KMS-11 (cell line): ENCODE measurements around the gene BCDIN3D.

ENCODE experiments used
- H2AFZ ChIP-seq: fragments of 200-600 bp; sonication (generic); 2 replicates; pipeline ENCODE4 v1.6.1; 2016; ENCODE audit warnings: antibody characterized with exemption, mixed run types, low read depth
- H3K27ac ChIP-seq: fragments of 200-600 bp; sonication (generic); 2 replicates; pipeline ENCODE4 v1.6.1; 2016; ENCODE audit warnings: mild to moderate bottlenecking, mixed run types
- H3K27me3 ChIP-seq: fragments of 200-600 bp; sonication (generic); 2 replicates; pipeline ENCODE4 v1.6.1; 2017; ENCODE audit warnings: mild to moderate bottlenecking, low read depth, mixed run types, moderate library complexity; ENCODE audit not compliant: insufficient read depth
- H3K36me3 ChIP-seq: fragments of 200-600 bp; sonication (generic); 2 replicates; pipeline ENCODE4 v1.6.1; 2017; ENCODE audit warnings: mild to moderate bottlenecking, mixed run types; ENCODE audit not compliant: insufficient read depth
- H3K4me1 ChIP-seq: fragments of 200-600 bp; sonication (generic); 2 replicates; pipeline ENCODE4 v1.6.1; 2016; ENCODE audit warnings: mild to moderate bottlenecking, low read depth, mixed run types; ENCODE audit not compliant: poor library complexity, severe bottlenecking
- H3K4me2 ChIP-seq: fragments of 200-600 bp; sonication (generic); 2 replicates; pipeline ENCODE4 v1.7.0; 2016; ENCODE audit warnings: mild to moderate bottlenecking, mixed run types
- H3K4me3 ChIP-seq: fragments of 200-600 bp; sonication (generic); IDR thresholded peaks from 2 replicates; pipeline ENCODE4 v1.6.1; 2017; ENCODE audit warnings: low read depth, low read length, mixed read lengths; ENCODE audit not compliant: insufficient read depth
- H3K79me2 ChIP-seq: fragments of 200-600 bp; sonication (generic); 2 replicates; pipeline ENCODE4 v1.6.1; 2016; ENCODE audit warnings: low read depth, mixed run types; ENCODE audit not compliant: insufficient read depth
- H3K9ac ChIP-seq: fragments of 200-600 bp; sonication (generic); 2 replicates; pipeline ENCODE4 v1.6.1; 2016; ENCODE audit warnings: mild to moderate bottlenecking, mixed run types
- H4K20me1 ChIP-seq: fragments of 200-600 bp; sonication (generic); 2 replicates; pipeline ENCODE4 v1.6.1; 2016; ENCODE audit warnings: mild to moderate bottlenecking, mixed run types; ENCODE audit not compliant: insufficient read depth
- CTCF ChIP-seq: fragments of 200-600 bp; sonication (generic); conservative IDR thresholded peaks from 2 replicates; pipeline ENCODE4 v1.6.1; 2017; ENCODE audit warnings: low read depth, mild to moderate bottlenecking, antibody characterized with exemption, low read length, moderate library complexity, mixed read lengths

BCDIN3D gene

GRCh38 chr12:49806877-49807276 lies 36.0 kb downstream of the BCDIN3D start:
- no peak for TF ChIP-seq CTCF
- H3K4me2 ChIP-seq = no peak overlapping the region
- no peak overlapping the region for H2AFZ ChIP-seq
- no peaks in the 10 kb centered on the region for H4K20me1 ChIP-seq
- H3K27ac ChIP-seq = no peak overlapping the region
- H3K4me3 ChIP-seq = no peak overlapping the region
- H3K4me1 ChIP-seq = no peaks in the 10 kb centered on the region
- no peaks in the 10 kb centered on the region for H3K36me3 ChIP-seq
- no peaks in the 10 kb centered on the region; the same call in 1 of the 2 replicates for H3K27me3 ChIP-seq
- H3K79me2 ChIP-seq = no peaks in the 10 kb centered on the region
- H3K9ac ChIP-seq = no peak overlapping the region

- no peak overlapping the region for H3K27ac ChIP-seq
- no peaks in the 10 kb centered on the region for H3K79me2 ChIP-seq
- no peak overlapping the region for H3K4me2 ChIP-seq
- H2AFZ ChIP-seq = no peak overlapping the region
- H3K36me3 ChIP-seq = no peaks in the 10 kb centered on the region
- no peak overlapping the region for H3K4me3 ChIP-seq
- no peak overlapping the region for H3K9ac ChIP-seq
- H3K27me3 ChIP-seq = no peaks in the 10 kb centered on the region; the same call in 1 of the 2 replicates
- no peaks in the 10 kb centered on the region for H3K4me1 ChIP-seq
- H4K20me1 ChIP-seq = no peaks in the 10 kb centered on the region
- no peak for TF ChIP-seq CTCF
Observed at GRCh38 chr12:49806321-49806813, 36.5 kb downstream of the BCDIN3D start.

GRCh38 chr12:49805409-49805808 lies 37.5 kb downstream of the BCDIN3D start:
- H3K4me1 ChIP-seq = no peaks in the 10 kb centered on the region
- no peak overlapping the region for H3K4me2 ChIP-seq
- no peak overlapping the region for H3K4me3 ChIP-seq

GRCh38 chr12:49804821-49805220 lies 38.1 kb downstream of the BCDIN3D start:
- Histone ChIP-seq H2AFZ (no peak overlapping the region), H3K4me1 (no peaks in the 10 kb centered on the region), H3K27me3 (no peaks in the 10 kb centered on the region; the same call in 1 of the 2 replicates), H3K79me2 (no peaks in the 10 kb centered on the region), H3K36me3 (no peaks in the 10 kb centered on the region), H3K9ac (no peak overlapping the region), H4K20me1 (no peaks in the 10 kb centered on the region), H3K27ac (no peak overlapping the region), H3K4me2 (no peak overlapping the region), H3K4me3 (no peak overlapping the region)
- TF ChIP-seq CTCF = no peak

More at GRCh38 chr12:49805409-49805808, 37.5 kb downstream of the BCDIN3D start:
- Histone ChIP-seq H3K36me3 (no peaks in the 10 kb centered on the region), H2AFZ (no peak overlapping the region), H3K79me2 (no peaks in the 10 kb centered on the region), H3K27ac (no peak overlapping the region), H3K27me3 (no peaks in the 10 kb centered on the region; the same call in 1 of the 2 replicates), H4K20me1 (no peaks in the 10 kb centered on the region), H3K9ac (no peak overlapping the region)
- TF ChIP-seq CTCF = no peak
